PFSK-1 (cell line): Measurements from ENCODE around the gene ABCC3.

Experiments
- POLR2AphosphoS5 ChIP-seq: IDR thresholded peaks from 2 replicates; pipeline ENCODE4 v1.6.1; 2012; ENCODE audit warnings: low read depth, mild to moderate bottlenecking, control low read depth, low read length, moderate library complexity
- REST ChIP-seq, 2 experiments: IDR thresholded peaks; 2 replicates each; pipeline versions ENCODE4 v1.6.1 to v1.8.0; 2011 to 2012; ENCODE audit warnings: low read depth in 2 of 2, low read length in 2 of 2, control low read depth in 1 of 2, inconsistent platforms in 1 of 2, mild to moderate bottlenecking in 1 of 2, moderate library complexity in 1 of 2; ENCODE audit not compliant: insufficient read depth in 1 of 2
- TAF1 ChIP-seq: IDR thresholded peaks from 2 replicates; pipeline ENCODE4 v1.6.1; 2012; ENCODE audit warnings: low read length, control low read depth, borderline replicate concordance; ENCODE audit not compliant: insufficient read depth

GRCh38 chr17:50715471-50715870 is 80.8 kb downstream of the ABCC3 start:
- TF ChIP-seq POLR2AphosphoS5 (no peak), TAF1 (no peak), REST (IDR thresholded peaks at IDR 0.05; ENCODE audit: insufficient read depth in 1 of 2, low read depth in 2 of 2, low read length in 2 of 2) (no peak)
